OCI-LY3 (cell line): Measurements from ENCODE around the gene TRAPPC1.

ENCODE experiments used
- H2AFZ ChIP-seq: fragments of 200-600, 300-600 bp; shearing (Covaris generic); 2 replicates; pipeline ENCODE4 v1.6.0; 2014; ENCODE audit warnings: antibody characterized with exemption, low read depth, low read length
- H3K27ac ChIP-seq: fragments of 200-600, 300-600 bp; sonication (generic); 2 replicates; pipeline ENCODE4 v1.5.1; 2014; ENCODE audit warnings: mild to moderate bottlenecking, low read length, moderate library complexity, mixed read lengths
- H3K27me3 ChIP-seq: fragments of 200-600, 300-600 bp; sonication (generic); 2 replicates; pipeline ENCODE4 v1.6.1; 2014; ENCODE audit warnings: low read depth, low read length, mixed read lengths
- H3K36me3 ChIP-seq: fragments of 200-600, 300-600 bp; sonication (generic); replicated peaks from 2 replicates; pipeline ENCODE3; 2014; ENCODE audit warnings: low read depth, low read length, mixed read lengths
- H3K4me1 ChIP-seq: fragments of 300-600, 200-600 bp; sonication (generic); 2 replicates; pipeline ENCODE4 v1.6.1; 2014; ENCODE audit warnings: low read length, mixed read lengths
- H3K4me2 ChIP-seq: fragments of 200-600, 300-600 bp; sonication (generic); 2 replicates; pipeline ENCODE4 v1.6.1; 2014; ENCODE audit warnings: low read length, mixed read lengths
- H3K4me3 ChIP-seq: fragments of 300-600, 200-600 bp; sonication (generic); 2 replicates; pipeline ENCODE4 v1.5.1; 2014; ENCODE audit warnings: antibody characterized with exemption, mild to moderate bottlenecking, low read length, moderate library complexity
- H3K79me2 ChIP-seq: fragments of 300-600, 200-600 bp; shearing (Covaris generic); 2 replicates; pipeline ENCODE4 v1.6.1; 2014; ENCODE audit warnings: mild to moderate bottlenecking, low read length, mixed read lengths
- H3K9ac ChIP-seq: fragments of 300-600, 200-600 bp; shearing (Covaris generic); 2 replicates; pipeline ENCODE4 v1.6.0; 2014; ENCODE audit warnings: mild to moderate bottlenecking, low read length, moderate library complexity
- H3K9me3 ChIP-seq: fragments of 200-600, 300-600 bp; shearing (Covaris generic); 2 replicates; pipeline ENCODE4 v1.6.1; 2014; ENCODE audit warnings: low read length, mixed read lengths; ENCODE audit not compliant: insufficient read depth
- H4K20me1 ChIP-seq: fragments of 200-600, 300-600 bp; sonication (generic); 2 replicates; pipeline ENCODE4 v1.6.1; 2016; ENCODE audit warnings: low read length, mixed read lengths; ENCODE audit not compliant: insufficient read depth
- CTCF ChIP-seq: fragments of 200-600, 300-600 bp; sonication (generic); IDR thresholded peaks from 2 replicates; pipeline ENCODE4 v1.5.1; 2014; ENCODE audit warnings: antibody characterized with exemption, low read length, low read depth
- EZH2phosphoT487 ChIP-seq: fragments of 200-600 bp; shearing (Covaris generic); IDR thresholded peaks from 2 replicates; pipeline ENCODE4 v1.6.1; 2018; ENCODE audit warnings: antibody characterized with exemption, mixed run types, low read depth

TRAPPC1 gene

GRCh38 chr17:7885367-7886226 is 46.1 kb downstream of the TRAPPC1 start:
- Histone ChIP-seq H2AFZ (no peak overlapping the region; the same call in 1 of the 2 replicates), H4K20me1 (peaks cover 5% of the 10 kb centered on the region; the same call in 1 of the 2 replicates), H3K4me2 (peak overlapping the region; percentile 94), H3K9me3 (no peaks in the 10 kb centered on the region), H3K36me3 (peaks cover 4% of the 10 kb centered on the region), H3K27me3 (no peaks in the 10 kb centered on the region), H3K9ac (peak overlapping the region; percentile 91), H3K27ac (peak overlapping the region; percentile 79), H3K79me2 (peaks cover 39% of the 10 kb centered on the region), H3K4me3 (peak overlapping the region; percentile 99), H3K4me1 (peaks cover 23% of the 10 kb centered on the region)
- no peak for TF ChIP-seq EZH2phosphoT487

GRCh38 chr17:7884581-7885366 is 47.0 kb downstream of the TRAPPC1 start:
- H3K36me3 ChIP-seq = peaks cover 4% of the 10 kb centered on the region
- no peak overlapping the region for H2AFZ ChIP-seq
- no peak for TF ChIP-seq EZH2phosphoT487
- TF ChIP-seq CTCF = no peak
- H3K9ac ChIP-seq = peak overlapping the region; percentile 91
- peak overlapping the region; percentile 99 for H3K4me3 ChIP-seq
- H3K4me2 ChIP-seq = peak overlapping the region; percentile 89; the same call in 1 of the 2 replicates
- peak overlapping the region; percentile 79; the same call in 1 of the 2 replicates for H3K27ac ChIP-seq
- H3K79me2 ChIP-seq = peaks cover 39% of the 10 kb centered on the region
- peaks cover 5% of the 10 kb centered on the region; the same call in 1 of the 2 replicates for H4K20me1 ChIP-seq
- H3K27me3 ChIP-seq = no peaks in the 10 kb centered on the region
- peaks cover 31% of the 10 kb centered on the region for H3K4me1 ChIP-seq
- no peaks in the 10 kb centered on the region for H3K9me3 ChIP-seq

- Histone ChIP-seq H3K36me3 (peaks cover 4% of the 10 kb centered on the region), H4K20me1 (peaks cover 5% of the 10 kb centered on the region; the same call in 1 of the 2 replicates), H3K4me2 (peak overlapping the region; percentile 89), H3K79me2 (peaks cover 36% of the 10 kb centered on the region), H3K9me3 (no peaks in the 10 kb centered on the region), H3K9ac (peak overlapping the region; percentile 72), H2AFZ (no peak overlapping the region), H3K27ac (peak overlapping the region; percentile 44; the same call in 1 of the 2 replicates), H3K27me3 (no peaks in the 10 kb centered on the region), H3K4me3 (peak overlapping the region; percentile 77), H3K4me1 (peaks cover 33% of the 10 kb centered on the region)
- TF ChIP-seq EZH2phosphoT487 (no peak), CTCF (no peak)
These were observed 47.9 kb downstream of the TRAPPC1 start for GRCh38 chr17:7883781-7884386.

DNA sequence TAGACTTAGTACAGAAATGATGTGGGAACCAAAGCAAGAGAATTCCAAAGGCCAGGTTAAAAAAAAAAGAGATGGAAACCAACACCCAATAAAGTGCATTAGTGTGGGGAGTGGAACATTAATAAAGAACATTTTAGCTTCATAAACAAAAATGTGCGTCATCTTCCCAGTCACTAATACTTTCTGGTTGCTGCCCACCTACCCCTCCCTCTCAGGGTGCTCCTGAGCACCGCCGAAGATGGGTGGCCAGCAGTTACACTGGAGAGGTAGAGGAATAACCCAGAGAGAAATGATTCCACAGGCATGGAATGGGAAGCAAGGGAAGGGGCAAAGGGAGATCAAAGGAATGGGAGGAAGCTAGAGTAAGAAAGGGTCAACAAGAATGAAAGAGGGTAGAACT is 49.1 kb downstream of the TRAPPC1 start:
- Histone ChIP-seq H4K20me1 (no peaks in the 10 kb centered on the region), H2AFZ (no peak overlapping the region), H3K4me2 (peak overlapping the region; percentile 89), H3K27me3 (no peaks in the 10 kb centered on the region), H3K27ac (no peak overlapping the region), H3K4me1 (peaks cover 28% of the 10 kb centered on the region), H3K9ac (no peak overlapping the region), H3K9me3 (no peaks in the 10 kb centered on the region), H3K79me2 (peaks cover 23% of the 10 kb centered on the region), H3K4me3 (0 out of 2 replicates have a peak overlapping the region, but pooled peaks have one; percentile 77), H3K36me3 (peaks cover 4% of the 10 kb centered on the region)
- TF ChIP-seq CTCF (no peak), EZH2phosphoT487 (no peak)
